ENCODE results near the gene RDH12. TPM values are rescaled to one million over a fixed set of nuclear protein-coding genes. Genes with fewer than 3 reads are reported as not detected.
"Not testable (repeated sequence)": the region's sequence is repeated elsewhere in the genome, so short reads cannot be mapped to it uniquely, and the experiment has no call there.

The RDH12 gene
- total RNA-seq, 1 donor from 2014 or later: not detected

- H3K4me3 Mint-ChIP-seq: peak overlapping the region; percentile 7
- peaks cover 48% of the 10 kb centered on the region for H3K4me1 Mint-ChIP-seq (ENCODE audit: low read depth)
- peaks cover 58% of the 10 kb centered on the region for H3K36me3 Mint-ChIP-seq (ENCODE audit: low read depth)
- DNase-seq (ENCODE audit: low spot score): peak; percentile 42
- no peaks in the 10 kb centered on the region for H3K9me3 Mint-ChIP-seq
- H3K27ac Mint-ChIP-seq: peak overlapping the region; percentile 34
- intact Hi-C loops (cut with micrococcal nuclease): loop anchor here (1.0 kb wide), 2 partner anchors 12 to 15 kb away; partner anchors contain the start of gene RDH11
- H3K27me3 Mint-ChIP-seq (ENCODE audit: insufficient read depth): no peaks in the 10 kb centered on the region
These were observed 21.5 kb upstream of the RDH12 start for GRCh38 chr14:67680121-67680602.

GRCh38 chr14:67680941-67681340 is 20.7 kb upstream of the RDH12 start:
- Mint-ChIP-seq H3K9me3 (no peaks in the 10 kb centered on the region), H3K4me1 (ENCODE audit: low read depth) (peaks cover 42% of the 10 kb centered on the region), H3K27me3 (ENCODE audit: insufficient read depth) (no peaks in the 10 kb centered on the region), H3K36me3 (ENCODE audit: low read depth) (peaks cover 66% of the 10 kb centered on the region), H3K4me3 (no peak overlapping the region), H3K27ac (peak overlapping the region; percentile 52)
- intact Hi-C loops (cut with micrococcal nuclease): loop anchor here (1.0 kb wide), 2 partner anchors 13 to 14 kb away; partner anchors contain the start of gene RDH11
- DNase-seq (ENCODE audit: low spot score): no peak

DNA sequence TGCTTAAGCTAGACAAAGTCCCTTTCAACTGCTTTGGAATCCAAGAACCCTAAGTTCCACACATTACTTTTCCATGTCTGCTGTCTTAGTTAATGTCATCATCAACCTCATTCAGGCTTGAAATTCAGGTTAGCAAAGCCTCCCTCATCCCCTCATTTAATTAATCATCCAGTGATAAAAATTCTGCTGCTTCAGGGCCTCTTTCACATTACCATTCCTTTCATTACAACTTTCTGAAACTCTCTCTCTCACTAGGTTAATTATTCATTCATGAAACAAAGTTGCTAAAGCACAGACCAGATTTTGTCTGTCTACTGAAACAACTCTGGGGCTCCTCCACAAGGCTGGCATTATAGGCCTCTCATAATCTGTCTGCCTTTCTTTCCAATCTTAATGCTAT is 17.8 kb upstream of the RDH12 start:
- Mint-ChIP-seq H3K4me1 (ENCODE audit: low read depth) (peaks cover 26% of the 10 kb centered on the region), H3K9me3 (no peaks in the 10 kb centered on the region)

DNA sequence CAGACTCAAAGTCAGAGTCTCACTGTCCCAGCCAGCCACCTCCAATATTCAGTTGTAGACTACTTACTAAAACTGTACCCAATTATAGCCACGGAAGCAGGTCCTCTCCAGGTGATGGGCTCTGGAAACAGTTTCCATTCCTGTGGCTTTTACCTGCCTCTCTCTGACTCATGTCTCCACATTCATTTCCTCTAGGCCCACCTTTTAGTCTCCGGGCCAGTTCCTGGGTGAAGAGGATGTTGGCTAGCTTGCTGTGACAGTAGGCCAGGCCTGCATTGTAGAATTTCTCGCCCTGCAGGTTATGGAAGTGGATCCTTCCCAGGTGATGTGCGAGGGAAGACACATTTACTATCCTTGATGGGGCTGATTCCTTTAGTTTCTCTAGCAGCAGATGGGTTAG is 11.7 kb upstream of the RDH12 start:
- intact Hi-C loops (cut with micrococcal nuclease): loop anchor here (5.0 kb wide), 1 partner anchor 448 kb away; the partner anchor contains the start of gene PALS1

More for the DNA sequence above, 17.8 kb upstream of the RDH12 start:
- Mint-ChIP-seq H3K36me3 (ENCODE audit: low read depth) (peaks cover 68% of the 10 kb centered on the region), H3K27me3 (ENCODE audit: insufficient read depth) (no peaks in the 10 kb centered on the region), H3K4me3 (no peak overlapping the region), H3K27ac (no peak overlapping the region)
- DNase-seq (ENCODE audit: low spot score): no peak
- intact Hi-C loops (cut with micrococcal nuclease): no loop called here

DNA sequence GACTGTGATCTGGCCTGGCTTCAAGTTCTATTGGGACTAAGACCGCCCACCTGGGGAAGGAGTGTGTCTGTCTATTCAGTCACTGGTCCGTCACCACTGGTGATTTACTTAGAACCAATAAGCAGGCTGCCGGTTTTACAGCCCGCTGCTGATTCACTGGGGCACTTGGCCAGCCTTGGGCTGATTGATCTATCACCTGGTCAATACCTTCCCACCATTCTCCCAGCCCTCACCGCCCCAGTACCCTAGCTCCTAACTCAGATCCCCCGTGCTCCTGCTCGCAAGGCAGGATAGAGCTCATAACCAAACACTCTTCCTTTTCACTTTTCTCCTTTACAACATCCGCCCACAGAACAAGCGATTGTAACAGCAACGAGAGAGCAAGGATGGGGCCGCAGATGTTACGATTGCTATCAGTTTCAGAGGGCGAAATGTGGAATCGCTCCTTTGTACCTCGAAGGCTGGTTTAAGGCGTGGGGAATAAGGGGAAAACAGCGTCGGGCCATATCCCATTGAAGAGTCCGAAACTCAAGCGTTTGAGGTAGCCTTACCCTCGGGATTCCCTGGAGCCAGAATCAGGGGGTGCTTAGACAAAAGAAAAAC is 6.8 kb upstream of the RDH12 start:
- Mint-ChIP-seq H3K36me3 (ENCODE audit: low read depth) (peaks cover 21% of the 10 kb centered on the region), H3K9me3 (no peaks in the 10 kb centered on the region), H3K4me3 (peak overlapping the region; percentile 95), H3K4me1 (ENCODE audit: low read depth) (peaks cover 42% of the 10 kb centered on the region), H3K27ac (peak overlapping the region; percentile 98), H3K27me3 (ENCODE audit: insufficient read depth) (no peaks in the 10 kb centered on the region)
- peak; percentile 72 for DNase-seq (ENCODE audit: low spot score)
- intact Hi-C loops (cut with micrococcal nuclease): loop anchor here (1.0 to 5.0 kb wide), 12 partner anchors 9 to 1186 kb away; partner anchors contain the start of genes ARG2, EIF2S1, GPHN and PALS1

More for the DNA sequence above, 11.7 kb upstream of the RDH12 start:
- no peak overlapping the region for H3K4me3 Mint-ChIP-seq
- no peak overlapping the region for H3K27ac Mint-ChIP-seq
- H3K36me3 Mint-ChIP-seq (ENCODE audit: low read depth): peaks cover 59% of the 10 kb centered on the region
- DNase-seq (ENCODE audit: low spot score): no peak
- H3K27me3 Mint-ChIP-seq (ENCODE audit: insufficient read depth): no peaks in the 10 kb centered on the region
- no peaks in the 10 kb centered on the region for H3K9me3 Mint-ChIP-seq
- H3K4me1 Mint-ChIP-seq (ENCODE audit: low read depth): peaks cover 36% of the 10 kb centered on the region

- Mint-ChIP-seq H3K27ac (peak within 1 kb of the TSS; percentile 98), H3K4me1 (ENCODE audit: low read depth) (peaks cover 42% of the 10 kb centered on the region), H3K9me3 (no peaks in the 10 kb centered on the region), H3K27me3 (ENCODE audit: insufficient read depth) (no peaks in the 10 kb centered on the region), H3K4me3 (peak within 1 kb of the TSS; percentile 95), H3K36me3 (ENCODE audit: low read depth) (peaks cover 15% of the 10 kb centered on the region)
- DNase-seq (ENCODE audit: low spot score): peak; percentile 80
- intact Hi-C loops (cut with micrococcal nuclease): loop anchor here (1.0 to 5.0 kb wide), 10 partner anchors 9 to 1187 kb away; partner anchors contain the start of genes ARG2, GPHN, PIGH and TMEM229B
These were observed 6.2 kb upstream of the RDH12 start, which contains the start of gene RDH11 for GRCh38 chr14:67695394-67695949. TSS of gene RDH11 (minus strand) at chr14:67695764. CDS start at chr14:67695703, 61 bp downstream.

DNA sequence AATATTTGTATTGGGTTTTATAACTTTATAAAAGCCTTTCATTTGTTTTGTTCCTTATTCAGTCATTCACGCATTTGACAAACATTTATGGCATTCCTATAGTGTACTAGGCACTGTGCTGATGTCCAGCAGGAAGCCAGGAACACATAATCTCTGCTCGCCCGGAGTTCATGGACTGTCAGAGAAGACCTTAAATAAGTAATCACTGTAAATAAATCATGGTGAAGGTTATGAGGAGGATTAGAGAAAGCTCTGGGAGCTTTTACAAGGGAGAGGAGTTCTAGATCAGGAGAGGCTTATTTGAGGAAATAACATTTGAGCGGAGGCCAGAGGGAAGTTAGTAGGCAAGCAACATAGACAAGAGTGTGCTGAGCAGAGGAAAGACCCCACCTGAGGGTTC is 4.7 kb upstream of the RDH12 start:
- Mint-ChIP-seq H3K36me3 (ENCODE audit: low read depth) (peaks cover 5% of the 10 kb centered on the region), H3K27ac (no peak overlapping the region), H3K4me1 (ENCODE audit: low read depth) (peaks cover 32% of the 10 kb centered on the region), H3K27me3 (ENCODE audit: insufficient read depth) (no peaks in the 10 kb centered on the region), H3K9me3 (no peaks in the 10 kb centered on the region), H3K4me3 (no peak overlapping the region)
- intact Hi-C loops (cut with micrococcal nuclease): loop anchor here (5.0 kb wide), 2 partner anchors 325 to 1095 kb away; partner anchors contain the start of gene ZFP36L1
- no peak for DNase-seq (ENCODE audit: low spot score)

DNA sequence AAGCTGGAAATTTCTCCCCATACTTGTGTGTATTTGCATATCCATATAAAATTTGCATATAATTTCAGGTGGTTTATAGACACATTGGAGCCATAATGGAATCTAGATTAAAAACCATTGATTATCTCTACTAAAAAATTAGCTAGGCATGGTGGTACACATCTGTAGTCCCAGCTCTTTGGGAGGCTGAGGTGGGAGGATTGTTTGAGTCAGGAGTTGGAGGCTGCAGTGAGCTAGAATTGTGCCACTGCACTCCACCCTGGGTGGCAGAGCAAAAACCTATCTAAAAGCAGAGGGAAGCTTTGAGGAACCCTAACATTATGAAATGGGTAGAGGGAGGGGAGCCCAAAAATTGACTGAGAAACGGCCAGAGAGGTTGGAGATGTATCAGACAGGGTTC is 3.5 kb upstream of the RDH12 start:
- no peaks in the 10 kb centered on the region for H3K9me3 Mint-ChIP-seq
- intact Hi-C loops (cut with micrococcal nuclease): loop anchor here (5.0 kb wide), 2 partner anchors 326 to 1094 kb away; partner anchors contain the start of gene ZFP36L1
- H3K36me3 Mint-ChIP-seq (ENCODE audit: low read depth): peaks cover 2% of the 10 kb centered on the region
- H3K4me3 Mint-ChIP-seq: no peak overlapping the region
- H3K27me3 Mint-ChIP-seq (ENCODE audit: insufficient read depth): no peaks in the 10 kb centered on the region
- no peak for DNase-seq (ENCODE audit: low spot score)
- H3K27ac Mint-ChIP-seq: no peak overlapping the region
- H3K4me1 Mint-ChIP-seq (ENCODE audit: low read depth): peaks cover 22% of the 10 kb centered on the region

DNA sequence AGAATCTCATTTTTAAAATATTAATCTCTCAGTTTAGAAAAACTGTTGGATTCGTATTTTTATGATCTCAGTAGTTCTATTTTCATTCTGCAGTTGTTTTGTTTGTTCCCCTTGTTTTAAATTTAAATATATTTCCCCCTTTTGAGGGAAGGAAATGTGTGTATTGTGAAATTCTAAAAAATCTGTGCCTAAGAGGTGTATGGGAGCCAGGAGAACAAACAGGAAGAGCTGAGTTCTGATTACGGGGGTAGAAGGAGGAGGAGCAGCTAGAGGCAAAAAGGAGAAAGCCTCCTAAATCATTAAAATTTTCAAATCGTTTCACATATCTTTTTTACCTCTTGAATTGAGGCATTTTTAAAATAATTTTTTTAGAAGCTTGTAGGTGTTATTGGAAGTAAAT is 2.3 kb downstream of the RDH12 start:
- H3K4me3 Mint-ChIP-seq: no peak overlapping the region
- H3K9me3 Mint-ChIP-seq: no peaks in the 10 kb centered on the region
- DNase-seq (ENCODE audit: low spot score): no peak
- intact Hi-C loops (cut with micrococcal nuclease): loop anchor here (1.0 to 2.0 kb wide), 7 partner anchors 9 to 277 kb away; partner anchors contain the start of genes RDH11 and VTI1B
- H3K27me3 Mint-ChIP-seq (ENCODE audit: insufficient read depth): peaks cover 4% of the 10 kb centered on the region
- no peaks in the 10 kb centered on the region for H3K36me3 Mint-ChIP-seq (ENCODE audit: low read depth)
- H3K4me1 Mint-ChIP-seq (ENCODE audit: low read depth): no peaks in the 10 kb centered on the region
- no peak overlapping the region for H3K27ac Mint-ChIP-seq

GRCh38 chr14:67704484-67705089 is 2.9 kb downstream of the RDH12 start:
- H3K27me3 Mint-ChIP-seq (ENCODE audit: insufficient read depth): peaks cover 4% of the 10 kb centered on the region
- peaks cover 2% of the 10 kb centered on the region for H3K9me3 Mint-ChIP-seq
- no peak overlapping the region for H3K27ac Mint-ChIP-seq
- no peak overlapping the region for H3K4me3 Mint-ChIP-seq
- DNase-seq (ENCODE audit: low spot score): peak; percentile 12
- intact Hi-C loops (cut with micrococcal nuclease): loop anchor here (1.0 to 2.0 kb wide), 7 partner anchors 9 to 277 kb away; partner anchors contain the start of genes RDH11 and VTI1B
- H3K4me1 Mint-ChIP-seq (ENCODE audit: low read depth): no peaks in the 10 kb centered on the region
- H3K36me3 Mint-ChIP-seq (ENCODE audit: low read depth): no peaks in the 10 kb centered on the region

DNA sequence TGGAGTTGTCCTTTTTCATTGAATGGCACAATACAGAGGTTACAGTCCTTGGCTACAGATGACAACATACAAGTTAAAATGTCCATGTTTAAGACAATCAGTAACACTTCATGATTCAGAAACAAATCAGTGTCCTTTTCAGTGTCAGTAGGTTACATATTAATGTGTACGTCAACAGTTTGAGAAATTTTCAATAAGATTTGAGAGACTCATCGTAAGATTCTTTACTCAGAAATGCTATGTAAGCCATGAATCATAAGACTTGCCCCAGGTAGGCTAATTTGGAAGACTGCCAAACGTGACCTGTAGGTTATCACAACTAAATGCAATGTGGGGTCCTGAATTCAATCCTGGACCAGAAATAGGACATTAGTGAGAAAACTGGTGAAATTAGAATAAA is 3.5 kb downstream of the RDH12 start:
- intact Hi-C loops (cut with micrococcal nuclease): loop anchor here (2.0 kb wide), 1 partner anchor 30 kb away; the partner anchor contains the start of gene VTI1B
- Mint-ChIP-seq H3K9me3 (peaks cover 8% of the 10 kb centered on the region), H3K36me3 (ENCODE audit: low read depth) (no peaks in the 10 kb centered on the region), H3K27ac (no peak overlapping the region), H3K27me3 (ENCODE audit: insufficient read depth) (peaks cover 4% of the 10 kb centered on the region), H3K4me1 (ENCODE audit: low read depth) (no peaks in the 10 kb centered on the region), H3K4me3 (no peak overlapping the region)
- no peak for DNase-seq (ENCODE audit: low spot score)

DNA sequence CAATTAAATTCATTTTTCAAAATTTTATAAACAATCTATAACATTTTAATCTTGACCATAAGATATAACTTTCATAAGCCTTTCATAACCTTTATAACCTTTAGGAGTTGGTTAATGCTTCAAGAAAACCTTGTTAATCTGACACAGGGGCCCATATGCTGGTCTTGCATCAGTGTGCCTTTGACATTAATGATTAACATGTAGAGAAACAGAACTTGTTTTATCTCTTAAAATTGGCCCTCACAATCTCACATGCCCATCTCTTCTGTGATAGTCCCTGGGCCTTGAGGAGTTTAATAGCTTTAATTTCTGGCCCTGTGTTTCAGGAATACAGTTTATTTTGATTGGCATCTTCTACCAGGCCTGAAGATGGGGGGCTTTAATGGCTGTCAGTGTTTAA is 7.7 kb downstream of the RDH12 start:
- H3K27ac Mint-ChIP-seq; H3K4me3 Mint-ChIP-seq; DNase-seq (ENCODE audit: low spot score); H3K36me3 Mint-ChIP-seq (ENCODE audit: low read depth); H3K27me3 Mint-ChIP-seq (ENCODE audit: insufficient read depth); intact Hi-C loops (cut with micrococcal nuclease); H3K4me1 Mint-ChIP-seq (ENCODE audit: low read depth): not testable (repeated sequence)
- H3K9me3 Mint-ChIP-seq: peaks cover 12% of the 10 kb centered on the region

Measured in activated T-helper 1 cell treated with anti-CD3 and anti-CD28 coated beads, Interleukin-12 subunit alpha, Interleukin-12 subunit beta, Interleukin-2, Interleukin-4 antibody, amounts not matched to agents 30 ng/mL and 10 ng/mL and 1 ng/mL, durations not matched to agents 14 hours and 24 hours and 36 hours (primary cell).